Stimulated activated naive CD8-positive, alpha-beta T cell treated with anti-CD3 and anti-CD28 coated beads, Interleukin-15, Interleukin-2, amounts not matched to agents 100 ng/mL and 50 ng/mL, for 24 hours (primary cell): ENCODE results near the gene KCND3.

Source experiments
- H3K27ac Mint-ChIP-seq: one replicate; pipeline ENCODE4 v1.8.0; 2021; ENCODE audit warnings: mild to moderate bottlenecking, mixed read lengths
- H3K27me3 Mint-ChIP-seq: one replicate; pipeline ENCODE4 v1.8.0; 2021; ENCODE audit warnings: mixed read lengths
- H3K36me3 Mint-ChIP-seq: one replicate; pipeline ENCODE4 v1.8.0; 2021; ENCODE audit warnings: low read depth, mixed read lengths
- H3K4me1 Mint-ChIP-seq: one replicate; pipeline ENCODE4 v1.8.0; 2021; ENCODE audit warnings: low read depth, mixed read lengths
- H3K4me3 Mint-ChIP-seq: one replicate; pipeline ENCODE4 v1.8.0; 2021; ENCODE audit warnings: mild to moderate bottlenecking, mixed read lengths
- H3K9me3 Mint-ChIP-seq: one replicate; pipeline ENCODE4 v1.8.0; 2021; ENCODE audit warnings: mixed read lengths

The KCND3 gene

DNA sequence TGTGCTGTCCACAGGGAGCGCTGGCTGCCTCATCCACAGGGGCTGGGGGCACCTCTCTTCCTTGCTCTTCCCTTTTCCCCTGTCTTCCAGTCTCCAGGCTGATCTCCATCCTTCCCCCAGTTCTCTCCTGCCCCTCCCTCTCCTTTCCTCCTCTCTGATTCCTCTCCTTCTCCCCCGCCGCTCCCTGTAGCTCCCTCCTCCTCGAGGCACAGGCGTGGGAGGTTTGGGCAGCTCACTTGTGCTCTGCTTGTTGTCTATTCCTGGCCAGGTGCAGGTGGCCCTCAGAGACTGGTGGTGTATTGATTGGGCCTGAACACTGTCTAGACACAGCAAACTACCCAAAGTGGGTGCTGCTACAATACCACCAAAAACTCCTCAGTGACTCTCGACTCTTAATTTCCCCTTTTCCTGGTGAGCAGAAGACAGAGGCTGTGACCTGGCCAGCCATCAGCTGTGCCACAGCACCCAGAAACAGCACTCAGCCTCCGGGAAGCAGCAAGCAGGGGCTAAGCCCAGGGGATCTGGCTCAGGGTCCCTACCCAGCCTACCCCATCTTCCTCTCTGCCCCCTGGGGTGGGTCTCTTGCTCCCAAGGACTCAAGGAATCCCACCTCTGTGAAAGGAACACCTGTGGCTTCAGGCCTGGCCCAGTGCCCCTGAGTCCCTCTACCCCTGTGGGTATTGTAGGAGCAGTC lies 140.5 kb downstream of the KCND3 start:
- Mint-ChIP-seq H3K27ac (no peak overlapping the region), H3K4me1 (no peaks in the 10 kb centered on the region), H3K27me3 (peaks cover 35% of the 10 kb centered on the region), H3K4me3 (no peak overlapping the region), H3K36me3 (no peaks in the 10 kb centered on the region), H3K9me3 (no peaks in the 10 kb centered on the region)

DNA sequence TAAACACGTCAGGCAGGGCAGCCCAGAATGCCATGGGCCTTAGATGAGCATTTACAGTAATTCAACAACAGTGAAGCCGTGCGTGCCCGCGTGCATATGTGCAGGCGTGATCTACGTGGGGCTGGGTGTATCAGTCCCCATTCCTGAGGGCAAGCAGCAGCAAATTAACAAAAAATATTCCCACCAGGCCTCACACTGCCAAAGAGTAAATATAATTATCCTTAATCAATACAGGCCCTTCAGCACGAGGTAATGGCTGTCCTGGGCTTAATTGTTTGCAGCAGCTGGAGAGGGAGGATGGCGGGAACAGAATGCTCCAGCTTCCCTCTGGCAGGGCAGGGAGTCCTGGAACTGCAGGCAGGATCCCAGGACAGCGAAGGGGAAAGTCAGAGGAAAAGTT lies 142.0 kb downstream of the KCND3 start:
- Mint-ChIP-seq H3K4me3 (no peak overlapping the region), H3K4me1 (no peaks in the 10 kb centered on the region), H3K27me3 (peaks cover 27% of the 10 kb centered on the region), H3K36me3 (no peaks in the 10 kb centered on the region), H3K27ac (no peak overlapping the region), H3K9me3 (no peaks in the 10 kb centered on the region)

DNA sequence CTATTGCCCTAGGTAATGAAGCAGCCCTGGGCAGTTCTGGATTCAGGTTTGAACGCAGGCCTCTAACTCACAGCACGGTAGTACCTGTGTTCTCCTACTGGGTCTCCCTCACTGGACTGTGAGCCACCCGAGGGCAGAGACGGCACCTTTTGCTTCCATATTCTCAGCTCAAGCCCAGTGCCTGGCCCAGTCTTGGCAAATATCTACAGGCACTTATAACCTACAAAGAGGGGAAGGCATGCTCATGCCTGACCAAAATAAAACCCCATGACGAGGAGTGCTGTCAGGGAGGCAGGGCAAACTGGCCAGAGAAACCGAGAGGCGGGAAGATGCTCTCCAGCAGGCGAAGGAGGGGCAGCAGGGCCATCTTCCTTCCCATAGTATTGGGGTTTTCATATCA lies 142.6 kb downstream of the KCND3 start:
- H3K27me3 Mint-ChIP-seq: peaks cover 25% of the 10 kb centered on the region
- no peak overlapping the region for H3K27ac Mint-ChIP-seq
- H3K4me3 Mint-ChIP-seq: no peak overlapping the region
- H3K9me3 Mint-ChIP-seq: no peaks in the 10 kb centered on the region
- no peaks in the 10 kb centered on the region for H3K4me1 Mint-ChIP-seq
- no peaks in the 10 kb centered on the region for H3K36me3 Mint-ChIP-seq

DNA sequence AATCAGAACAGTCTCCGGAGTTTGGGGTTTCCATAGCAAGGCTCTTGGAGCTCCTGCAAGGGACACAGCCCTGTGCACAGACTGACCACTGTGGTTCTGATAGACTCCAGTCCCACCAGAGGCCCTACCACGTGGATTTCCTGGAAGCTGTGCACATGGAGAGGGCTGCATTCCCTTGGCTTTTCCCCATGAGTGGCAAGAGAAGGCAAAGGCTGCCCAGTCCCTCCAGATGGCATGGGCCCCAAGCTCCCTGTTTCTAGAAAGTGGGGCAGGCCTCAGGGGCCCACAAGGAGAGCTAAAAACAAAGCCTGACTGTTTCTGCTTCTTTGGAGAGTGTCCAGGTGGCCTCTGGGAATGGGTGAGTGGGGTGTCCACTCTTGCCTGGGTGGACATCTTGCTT lies 146.3 kb downstream of the KCND3 start:
- Mint-ChIP-seq H3K36me3 (no peaks in the 10 kb centered on the region), H3K9me3 (no peaks in the 10 kb centered on the region), H3K27ac (no peak overlapping the region), H3K4me1 (no peaks in the 10 kb centered on the region), H3K4me3 (no peak overlapping the region), H3K27me3 (peaks cover 20% of the 10 kb centered on the region)

DNA sequence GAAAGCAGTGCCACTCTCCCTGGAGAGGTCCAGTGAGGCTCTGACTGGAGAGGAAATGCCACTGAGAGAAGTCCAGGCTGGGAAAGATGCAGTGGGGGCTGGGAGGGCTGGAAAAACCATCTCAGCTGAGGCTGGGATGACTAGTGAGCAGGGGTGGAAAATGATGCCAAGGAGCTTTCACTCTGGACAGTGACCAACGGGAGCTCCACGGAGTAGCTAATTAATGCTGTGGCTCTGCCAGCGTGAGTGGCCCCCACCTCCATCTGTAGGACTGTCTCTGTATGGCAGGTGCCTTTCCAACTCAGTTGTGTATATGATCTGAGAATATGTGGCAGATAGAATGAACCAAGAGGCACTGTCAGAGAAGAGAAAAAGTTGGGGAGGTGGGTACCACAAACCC lies 147.1 kb downstream of the KCND3 start:
- Mint-ChIP-seq H3K4me1 (no peaks in the 10 kb centered on the region), H3K4me3 (no peak overlapping the region), H3K27me3 (peaks cover 20% of the 10 kb centered on the region), H3K36me3 (no peaks in the 10 kb centered on the region), H3K9me3 (no peaks in the 10 kb centered on the region), H3K27ac (no peak overlapping the region)

DNA sequence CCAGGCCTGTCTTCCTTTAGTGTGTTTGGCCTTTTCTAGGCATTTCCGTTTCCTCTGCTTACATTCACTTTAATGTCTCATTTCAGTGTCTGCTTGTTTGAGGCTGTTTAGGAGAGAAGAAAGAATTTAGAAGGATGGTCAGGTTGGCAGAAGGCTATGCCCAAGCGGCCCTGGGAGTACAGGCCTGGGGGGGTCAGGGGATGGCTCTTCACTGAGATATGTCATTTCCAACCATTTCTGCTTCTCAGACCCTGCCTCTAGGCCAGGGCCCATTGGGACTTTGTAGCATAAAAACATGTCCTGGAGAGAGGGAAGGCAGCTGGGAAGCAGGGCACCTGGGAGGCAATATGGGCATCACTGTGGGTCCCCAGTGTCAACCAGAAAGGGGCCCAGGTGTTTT lies 147.7 kb downstream of the KCND3 start:
- Mint-ChIP-seq H3K4me1 (no peaks in the 10 kb centered on the region), H3K27ac (no peak overlapping the region), H3K36me3 (no peaks in the 10 kb centered on the region), H3K4me3 (no peak overlapping the region), H3K27me3 (peaks cover 20% of the 10 kb centered on the region), H3K9me3 (no peaks in the 10 kb centered on the region)

DNA sequence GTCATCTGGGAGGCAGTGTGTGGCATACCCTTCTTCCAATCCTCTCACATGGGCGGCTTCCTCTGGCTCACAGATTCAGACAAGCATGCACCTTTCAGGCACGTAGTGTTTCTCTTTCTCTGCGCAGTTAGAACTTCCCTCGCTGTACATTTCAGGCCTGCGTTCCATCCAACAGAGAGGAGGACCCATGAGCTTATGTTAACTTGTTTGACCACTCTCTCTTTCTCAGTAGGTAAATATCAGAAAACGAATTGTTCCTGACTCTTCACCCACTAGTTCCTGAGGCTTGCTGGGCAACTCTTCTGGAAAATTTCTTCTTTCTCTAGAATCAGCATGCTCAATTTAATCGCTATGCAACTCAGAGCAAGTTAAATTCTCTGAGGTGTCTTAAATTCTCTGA lies 148.3 kb downstream of the KCND3 start:
- no peak overlapping the region for H3K27ac Mint-ChIP-seq
- peaks cover 18% of the 10 kb centered on the region for H3K27me3 Mint-ChIP-seq
- H3K36me3 Mint-ChIP-seq: no peaks in the 10 kb centered on the region
- no peaks in the 10 kb centered on the region for H3K9me3 Mint-ChIP-seq
- no peaks in the 10 kb centered on the region for H3K4me1 Mint-ChIP-seq
- H3K4me3 Mint-ChIP-seq: no peak overlapping the region

DNA sequence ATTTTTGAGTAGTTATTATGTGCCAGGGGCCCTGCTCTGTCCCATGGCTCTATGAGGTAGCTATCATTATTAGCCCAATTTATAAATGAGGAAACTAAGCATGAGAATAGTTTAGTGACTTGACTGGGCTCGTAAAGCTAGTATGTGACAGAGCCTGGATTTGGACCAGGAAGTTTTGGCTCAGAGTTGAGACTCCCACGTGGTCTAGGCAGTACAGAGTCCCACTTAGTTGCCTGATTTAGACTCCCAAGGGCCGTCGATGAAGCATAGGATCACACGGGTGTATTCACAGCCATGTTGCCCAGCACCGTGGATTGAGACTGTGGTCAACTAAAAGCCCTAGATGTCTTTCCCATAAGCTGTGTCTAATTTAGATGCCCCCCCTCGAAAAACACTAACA lies 152.1 kb downstream of the KCND3 start:
- no peak overlapping the region for H3K4me3 Mint-ChIP-seq
- no peaks in the 10 kb centered on the region for H3K9me3 Mint-ChIP-seq
- no peaks in the 10 kb centered on the region for H3K36me3 Mint-ChIP-seq
- no peaks in the 10 kb centered on the region for H3K4me1 Mint-ChIP-seq
- no peak overlapping the region for H3K27ac Mint-ChIP-seq
- peaks cover 6% of the 10 kb centered on the region for H3K27me3 Mint-ChIP-seq

DNA sequence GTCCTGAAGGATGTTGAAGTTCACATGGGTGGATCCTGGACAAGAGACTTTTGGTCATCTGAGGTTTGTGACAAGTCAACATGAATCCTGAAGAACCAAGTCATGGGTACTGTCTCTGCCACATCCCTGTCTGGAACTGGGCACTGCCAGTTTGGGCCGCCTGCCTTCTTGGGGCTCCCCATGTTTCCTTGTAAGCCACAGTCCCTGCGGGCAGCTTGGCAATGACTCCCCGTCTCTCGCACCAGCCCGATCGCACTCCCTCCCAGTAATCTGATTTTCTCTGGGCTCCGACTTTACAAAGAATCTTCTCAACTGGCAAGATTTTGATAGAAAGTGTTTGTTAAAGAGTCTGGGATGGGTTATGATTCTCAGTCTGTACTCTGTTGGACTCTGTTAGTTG lies 153.4 kb downstream of the KCND3 start:
- Mint-ChIP-seq H3K27me3 (peaks cover 15% of the 10 kb centered on the region), H3K4me3 (no peak overlapping the region), H3K4me1 (no peaks in the 10 kb centered on the region), H3K9me3 (no peaks in the 10 kb centered on the region), H3K36me3 (no peaks in the 10 kb centered on the region), H3K27ac (no peak overlapping the region)

DNA sequence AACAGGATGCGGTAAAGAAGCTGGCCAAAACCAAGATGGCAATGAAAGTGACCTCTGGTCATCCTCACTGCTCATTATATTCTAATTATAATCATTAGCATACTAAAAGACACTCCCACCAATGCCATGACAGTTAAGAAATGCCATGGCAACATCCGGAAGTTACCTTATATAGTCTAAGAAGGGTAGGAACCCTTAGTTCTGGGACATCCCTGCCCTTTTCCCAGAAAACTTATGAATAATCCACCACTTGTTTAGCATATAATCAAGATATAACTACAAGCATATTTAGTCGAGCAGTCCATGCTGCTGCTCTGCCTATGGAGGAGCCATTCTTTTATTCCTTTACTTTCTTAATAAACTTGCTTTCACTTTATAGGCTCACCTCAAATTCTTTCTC lies 154.0 kb downstream of the KCND3 start:
- H3K27me3 Mint-ChIP-seq: peaks cover 17% of the 10 kb centered on the region
- no peaks in the 10 kb centered on the region for H3K9me3 Mint-ChIP-seq
- no peak overlapping the region for H3K27ac Mint-ChIP-seq
- H3K4me1 Mint-ChIP-seq: no peaks in the 10 kb centered on the region
- no peaks in the 10 kb centered on the region for H3K36me3 Mint-ChIP-seq
- H3K4me3 Mint-ChIP-seq: no peak overlapping the region

DNA sequence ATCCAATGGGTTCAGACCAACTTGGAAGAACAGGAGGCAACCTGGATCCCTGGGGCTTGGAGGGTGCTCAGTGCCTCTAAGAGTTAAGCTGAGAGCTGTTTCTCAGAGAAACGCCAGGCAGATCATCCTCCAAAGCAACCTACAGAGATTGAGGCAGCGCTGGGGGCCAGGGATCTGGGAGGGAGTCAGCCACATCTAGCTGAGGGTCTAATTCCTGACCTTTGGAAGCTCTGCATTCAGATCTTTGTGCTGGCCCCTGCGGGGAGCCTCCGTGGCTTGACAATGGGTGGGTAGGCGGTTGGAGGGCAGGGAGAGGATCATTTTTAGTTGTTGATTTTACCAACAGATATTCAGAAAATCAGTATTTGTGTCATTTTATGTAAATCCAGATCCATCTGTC lies 154.5 kb downstream of the KCND3 start:
- Mint-ChIP-seq H3K27me3 (peaks cover 19% of the 10 kb centered on the region), H3K4me3 (no peak overlapping the region), H3K36me3 (no peaks in the 10 kb centered on the region), H3K27ac (no peak overlapping the region), H3K9me3 (no peaks in the 10 kb centered on the region), H3K4me1 (no peaks in the 10 kb centered on the region)

DNA sequence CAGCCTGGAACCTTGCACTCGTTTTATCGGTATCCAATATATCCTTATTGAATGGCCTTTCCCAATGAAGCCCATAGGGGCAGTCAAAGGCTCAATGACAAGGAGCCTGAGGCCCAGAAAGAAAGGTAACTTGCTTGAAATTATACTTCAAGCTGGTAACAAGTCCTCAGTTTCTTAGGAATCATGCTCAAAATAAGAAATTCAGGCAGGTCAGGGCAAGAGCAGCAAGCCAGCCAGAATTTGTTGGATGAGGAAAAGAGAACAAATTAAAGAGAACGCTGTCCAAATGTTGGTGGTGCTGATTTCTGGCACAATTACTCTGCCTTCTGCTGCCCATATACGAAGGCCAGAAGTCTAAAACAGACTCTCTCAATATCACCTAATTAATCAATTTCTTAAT lies 156.1 kb downstream of the KCND3 start:
- Mint-ChIP-seq H3K27ac (no peak overlapping the region), H3K4me3 (no peak overlapping the region), H3K36me3 (no peaks in the 10 kb centered on the region), H3K4me1 (no peaks in the 10 kb centered on the region), H3K9me3 (no peaks in the 10 kb centered on the region), H3K27me3 (peaks cover 31% of the 10 kb centered on the region)

DNA sequence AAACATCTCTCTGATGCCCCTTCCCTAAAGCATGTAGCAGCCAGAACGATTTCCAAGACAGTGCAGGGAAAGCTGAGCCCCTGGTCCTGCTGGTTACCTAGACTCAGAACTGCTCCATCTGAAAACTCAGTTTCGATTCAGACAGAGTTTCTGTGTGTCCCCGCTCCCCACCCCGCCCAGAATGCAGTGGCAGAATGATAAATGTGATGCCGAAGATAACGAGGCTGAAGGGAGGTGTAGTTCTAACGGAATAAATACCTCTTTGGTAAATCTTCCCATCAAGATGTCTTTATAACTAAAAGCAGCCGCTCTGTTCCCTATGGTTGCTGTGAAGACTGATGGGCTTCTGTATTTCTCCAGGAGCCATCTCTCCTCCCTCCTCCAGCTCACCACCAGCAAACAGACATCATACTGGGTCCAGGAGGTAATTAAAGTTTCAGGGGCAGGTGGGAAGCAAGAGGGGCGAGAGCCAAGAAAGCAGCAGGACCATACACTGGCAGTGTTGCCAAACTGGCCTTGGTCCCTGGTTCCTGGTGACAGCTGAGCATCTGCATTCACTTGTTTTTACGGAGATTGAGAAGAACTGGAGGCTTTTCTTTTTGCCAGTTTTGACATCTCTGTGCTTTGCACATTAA lies 156.8 kb downstream of the KCND3 start:
- H3K27ac Mint-ChIP-seq: no peak overlapping the region
- H3K9me3 Mint-ChIP-seq: no peaks in the 10 kb centered on the region
- no peaks in the 10 kb centered on the region for H3K36me3 Mint-ChIP-seq
- no peaks in the 10 kb centered on the region for H3K4me1 Mint-ChIP-seq
- peaks cover 33% of the 10 kb centered on the region for H3K27me3 Mint-ChIP-seq
- no peak overlapping the region for H3K4me3 Mint-ChIP-seq

DNA sequence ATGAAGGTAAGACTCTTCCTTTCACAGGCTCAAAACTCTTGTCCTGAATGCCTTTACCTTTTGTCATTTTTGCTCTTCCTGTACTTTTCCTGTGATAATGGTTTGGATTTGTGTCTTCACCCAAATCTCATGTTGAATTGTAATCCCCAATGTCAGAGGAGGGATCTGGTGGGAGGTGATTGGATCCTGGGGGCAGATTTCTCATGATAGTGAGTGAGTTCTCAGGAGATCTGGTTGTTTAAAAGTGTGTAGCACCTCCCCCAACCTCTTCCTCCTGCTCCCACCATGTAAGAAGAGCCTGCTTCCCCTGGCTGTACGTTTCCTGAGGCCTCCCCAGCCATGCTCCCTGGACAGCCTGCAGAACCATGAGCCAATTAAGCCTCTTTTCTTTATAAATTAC lies 158.3 kb downstream of the KCND3 start:
- H3K36me3 Mint-ChIP-seq: no peaks in the 10 kb centered on the region
- H3K27me3 Mint-ChIP-seq: peaks cover 33% of the 10 kb centered on the region
- no peaks in the 10 kb centered on the region for H3K4me1 Mint-ChIP-seq
- no peak overlapping the region for H3K27ac Mint-ChIP-seq
- no peak overlapping the region for H3K4me3 Mint-ChIP-seq
- no peaks in the 10 kb centered on the region for H3K9me3 Mint-ChIP-seq

DNA sequence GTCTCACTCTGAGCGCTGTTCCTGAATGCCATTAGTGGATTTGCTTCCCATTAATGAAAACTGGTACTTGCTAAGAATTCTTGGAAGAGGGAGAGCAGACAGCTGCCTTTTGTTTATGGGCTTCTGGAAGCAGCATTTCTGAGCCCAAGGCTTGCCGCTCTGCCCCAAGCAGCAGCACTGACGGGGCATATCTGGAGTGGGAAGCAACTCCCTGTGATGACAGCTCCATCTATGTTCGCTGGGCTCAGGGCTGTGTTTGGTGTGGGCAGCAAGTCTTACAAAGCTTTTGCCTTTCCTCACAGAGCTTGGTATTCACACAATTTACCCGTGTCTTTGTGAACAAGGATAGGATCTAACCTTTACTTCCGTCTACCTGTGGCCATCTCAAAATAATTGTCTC lies 161.5 kb downstream of the KCND3 start:
- Mint-ChIP-seq H3K27me3 (peaks cover 46% of the 10 kb centered on the region), H3K4me1 (no peaks in the 10 kb centered on the region), H3K27ac (no peak overlapping the region), H3K9me3 (peaks cover 9% of the 10 kb centered on the region), H3K36me3 (no peaks in the 10 kb centered on the region), H3K4me3 (no peak overlapping the region)

DNA sequence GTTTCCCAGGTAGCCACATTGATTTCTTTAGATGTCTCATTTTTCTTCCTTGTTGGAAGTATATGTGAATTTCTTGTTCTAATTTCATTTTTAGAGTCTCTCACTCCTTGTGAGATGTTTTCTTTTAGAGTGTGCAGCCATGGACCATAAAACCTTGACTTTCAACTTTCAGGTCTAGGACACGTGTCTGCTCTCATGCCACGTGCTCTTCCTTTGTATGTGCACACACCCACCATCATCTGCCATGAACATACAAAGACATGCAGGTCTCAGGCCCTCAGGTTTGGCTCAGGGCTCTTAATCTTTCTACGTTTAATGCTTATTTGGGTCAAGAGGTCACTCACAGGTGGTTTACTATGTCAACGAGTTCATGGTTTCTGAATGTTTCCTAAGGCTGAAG lies 163.2 kb downstream of the KCND3 start:
- H3K4me3 Mint-ChIP-seq: no peak overlapping the region
- no peaks in the 10 kb centered on the region for H3K36me3 Mint-ChIP-seq
- H3K27ac Mint-ChIP-seq: no peak overlapping the region
- H3K27me3 Mint-ChIP-seq: peaks cover 48% of the 10 kb centered on the region
- H3K4me1 Mint-ChIP-seq: no peaks in the 10 kb centered on the region
- H3K9me3 Mint-ChIP-seq: peaks cover 9% of the 10 kb centered on the region
